MM.1S (cell line): ENCODE data around the gene GNL2.

Experiments used
- EZH2phosphoT487 ChIP-seq: fragments of 300-600 bp; sonication (generic); IDR thresholded peaks from 2 replicates; pipeline ENCODE4 v1.6.1; 2018; ENCODE audit warnings: antibody characterized with exemption, low read length
- TF ChIP-seq, protein P1 (sequence below): fragments of 300-600 bp; sonication (generic); IDR thresholded peaks from 2 replicates; pipeline ENCODE4 v1.5.1; 2016; ENCODE audit warnings: antibody characterized with exemption, low read length, mixed read lengths

DNA sequence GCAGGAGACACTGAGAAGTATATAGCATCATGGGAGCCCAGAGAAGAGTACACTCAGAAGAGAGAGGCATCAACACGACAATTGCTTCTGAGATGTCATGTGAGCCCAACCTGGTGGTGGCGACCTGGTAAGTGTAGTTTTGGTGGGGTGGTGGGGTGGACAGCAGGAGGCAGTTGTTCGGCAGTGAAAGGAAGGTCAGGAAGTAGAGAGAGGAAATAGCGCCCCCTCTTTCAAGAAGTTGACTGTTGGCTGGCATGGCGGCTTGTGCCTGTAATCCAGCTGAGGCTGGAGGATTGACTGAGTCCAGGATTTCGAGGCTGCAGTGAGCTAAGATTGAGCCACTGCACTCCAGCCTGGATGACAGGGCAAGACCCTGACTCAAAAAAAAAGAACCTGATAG lies 26.4 kb upstream of the GNL2 start:
- TF ChIP-seq, protein P1, sequence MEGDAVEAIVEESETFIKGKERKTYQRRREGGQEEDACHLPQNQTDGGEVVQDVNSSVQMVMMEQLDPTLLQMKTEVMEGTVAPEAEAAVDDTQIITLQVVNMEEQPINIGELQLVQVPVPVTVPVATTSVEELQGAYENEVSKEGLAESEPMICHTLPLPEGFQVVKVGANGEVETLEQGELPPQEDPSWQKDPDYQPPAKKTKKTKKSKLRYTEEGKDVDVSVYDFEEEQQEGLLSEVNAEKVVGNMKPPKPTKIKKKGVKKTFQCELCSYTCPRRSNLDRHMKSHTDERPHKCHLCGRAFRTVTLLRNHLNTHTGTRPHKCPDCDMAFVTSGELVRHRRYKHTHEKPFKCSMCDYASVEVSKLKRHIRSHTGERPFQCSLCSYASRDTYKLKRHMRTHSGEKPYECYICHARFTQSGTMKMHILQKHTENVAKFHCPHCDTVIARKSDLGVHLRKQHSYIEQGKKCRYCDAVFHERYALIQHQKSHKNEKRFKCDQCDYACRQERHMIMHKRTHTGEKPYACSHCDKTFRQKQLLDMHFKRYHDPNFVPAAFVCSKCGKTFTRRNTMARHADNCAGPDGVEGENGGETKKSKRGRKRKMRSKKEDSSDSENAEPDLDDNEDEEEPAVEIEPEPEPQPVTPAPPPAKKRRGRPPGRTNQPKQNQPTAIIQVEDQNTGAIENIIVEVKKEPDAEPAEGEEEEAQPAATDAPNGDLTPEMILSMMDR: 0 out of 2 replicates have a peak, but pooled peaks have one; percentile 10
- TF ChIP-seq EZH2phosphoT487: no peak
